H1 (cell line): ENCODE measurements around the gene TNIP1. TPM values are rescaled to one million over a fixed set of nuclear protein-coding genes. Genes with fewer than 3 reads are reported as not detected.

Experiments used
- CTCF ChIA-PET: fragments of 300-600 bp; sonication (Branson Sonifier 250); formaldehyde crosslinking; loops from one replicate; lab custom pipeline; 2021; ENCODE audit not compliant: partially characterized antibody; lab: Charles Lee
- POLR2A ChIA-PET: fragments of 300-600 bp; sonication (Branson Sonifier 250); formaldehyde crosslinking; loops from one replicate; lab custom pipeline; 2021; ENCODE audit warnings: inconsistent platforms; ENCODE audit not compliant: partially characterized antibody; lab: Charles Lee
- DNase-seq, 2 experiments: peaks; one replicate each; pipeline versions ENCODE4 v3.0.0 to v3.0.0-alpha.2; 2010 to 2022; ENCODE audit warnings: low spot score in 2 of 2, low read depth in 1 of 2, mixed read lengths in 1 of 2
- FAIRE-seq: peaks from 2 replicates; lab custom pipeline; 2011; peaks lifted over from hg19 to GRCh38; lab: Jason Lieb, UNC
- H2AFZ ChIP-seq: 2 replicates; pipeline ENCODE4 v1.8.1; 2012; ENCODE audit warnings: low read length, inconsistent platforms
- H2AK5ac ChIP-seq: 2 replicates; pipeline ENCODE4 v1.6.1; 2013; ENCODE audit warnings: low read depth, low read length
- H2BK120ac ChIP-seq: replicated peaks from 2 replicates; pipeline ENCODE3; 2013; ENCODE audit warnings: low read depth, low read length, inconsistent platforms
- H2BK12ac ChIP-seq: 2 replicates; pipeline ENCODE4 v1.6.1; 2013; ENCODE audit warnings: low read depth, low read length
- H2BK15ac ChIP-seq: 2 replicates; pipeline ENCODE4 v1.6.1; 2013; ENCODE audit warnings: low read length
- H2BK20ac ChIP-seq: 2 replicates; pipeline ENCODE4 v1.6.1; 2013; ENCODE audit warnings: low read length
- H2BK5ac ChIP-seq: 2 replicates; pipeline ENCODE4 v1.6.1; 2013; ENCODE audit warnings: low read depth, low read length
- H3K14ac ChIP-seq: 2 replicates; pipeline ENCODE4 v1.6.1; 2013; ENCODE audit warnings: inconsistent platforms; ENCODE audit not compliant: insufficient read length
- H3K18ac ChIP-seq: 2 replicates; pipeline ENCODE4 v1.6.1; 2013; ENCODE audit warnings: low read length; ENCODE audit errors: extremely low read depth
- H3K23ac ChIP-seq: 2 replicates; pipeline ENCODE4 v1.6.1; 2013; ENCODE audit warnings: inconsistent platforms; ENCODE audit not compliant: insufficient read length
- H3K23me2 ChIP-seq: 2 replicates; pipeline ENCODE4 v1.6.1; 2013; ENCODE audit warnings: low read depth, low read length
- H3K27ac ChIP-seq: 2 replicates; pipeline ENCODE4 v1.6.1; 2011; ENCODE audit warnings: low read depth, low read length, inconsistent platforms
- H3K27me3 ChIP-seq, 4 experiments: replicated peaks in 1 of 4; 1 replicate in 1 of 4; 2 replicates in 3 of 4; pipeline versions ENCODE4 v1.6.1 to v1.8.1; 2011 to 2013; ENCODE audit warnings: low read length in 3 of 4, mild to moderate bottlenecking in 3 of 4, inconsistent platforms in 2 of 4, mixed read lengths in 2 of 4, moderate library complexity in 1 of 4; ENCODE audit not compliant: control insufficient read depth in 3 of 4, insufficient read depth in 3 of 4; ENCODE audit errors: extremely low read depth in 1 of 4
- H3K36me3 ChIP-seq, 4 experiments: 2 replicates each; pipeline versions ENCODE4 v1.6.1 to v1.8.1; 2011 to 2013; ENCODE audit warnings: mild to moderate bottlenecking in 4 of 4, low read length in 3 of 4, moderate library complexity in 2 of 4, control low read depth in 1 of 4, inconsistent platforms in 1 of 4; ENCODE audit not compliant: insufficient read depth in 4 of 4, control insufficient read depth in 2 of 4
- H3K4ac ChIP-seq: replicated peaks from 2 replicates; pipeline ENCODE3; 2013; ENCODE audit warnings: low read length, low read depth, mixed read lengths, inconsistent platforms; ENCODE audit not compliant: insufficient read length
- H3K4me1 ChIP-seq, 4 experiments: replicated peaks in 1 of 4; 1 replicate in 1 of 4; 2 replicates in 3 of 4; pipeline versions ENCODE4 v1.6.1 to v1.8.1; 2011 to 2013; ENCODE audit warnings: low read length in 3 of 4, inconsistent platforms in 2 of 4, mixed read lengths in 1 of 4; ENCODE audit not compliant: insufficient read depth in 4 of 4, control insufficient read depth in 3 of 4
- H3K4me2 ChIP-seq, 2 experiments: 2 replicates each; pipeline versions ENCODE4 v1.6.1 to v1.8.1; 2011 to 2013; ENCODE audit warnings: low read depth in 2 of 2, low read length in 2 of 2, control low read depth in 1 of 2, inconsistent platforms in 1 of 2, mild to moderate bottlenecking in 1 of 2; ENCODE audit not compliant: insufficient read depth in 1 of 2
- H3K4me3 ChIP-seq, 4 experiments: fragments of 200-600, 300-600 bp in 1 of 4; sonication (generic), shearing (Covaris generic), sonication (Bioruptor Twin) in 1 of 4; 2 replicates each; pipeline versions ENCODE4 v1.5.1 to v1.8.1; 2011 to 2016; ENCODE audit warnings: low read length in 4 of 4, low read depth in 3 of 4, control low read depth in 2 of 4, inconsistent platforms in 2 of 4, mild to moderate bottlenecking in 2 of 4, mixed read lengths in 1 of 4, moderate library complexity in 1 of 4; ENCODE audit not compliant: insufficient read depth in 2 of 4; ENCODE audit errors: extremely low read depth in 1 of 4
- H3K56ac ChIP-seq: replicated peaks from 2 replicates; pipeline ENCODE3; 2013; ENCODE audit warnings: low read depth, mild to moderate bottlenecking, mixed read lengths, low read length, inconsistent platforms; ENCODE audit not compliant: insufficient read length
- H3K79me1 ChIP-seq: 2 replicates; pipeline ENCODE4 v1.6.1; 2013; ENCODE audit warnings: low read depth, low read length, control low read depth
- H3K79me2 ChIP-seq, 2 experiments: 2 replicates each; pipeline versions ENCODE4 v1.6.1 to v1.8.1; 2012 to 2013; ENCODE audit warnings: low read length in 2 of 2, mild to moderate bottlenecking in 2 of 2, inconsistent platforms in 1 of 2; ENCODE audit not compliant: insufficient read depth in 2 of 2, control insufficient read depth in 1 of 2
- H3K9ac ChIP-seq, 4 experiments: replicated peaks in 1 of 4; 1 replicate in 1 of 4; 2 replicates in 3 of 4; pipeline versions ENCODE4 v1.6.1 to v1.8.1; 2011 to 2013; ENCODE audit warnings: low read depth in 3 of 4, low read length in 3 of 4, control low read depth in 2 of 4, mild to moderate bottlenecking in 2 of 4, moderate library complexity in 2 of 4, inconsistent platforms in 1 of 4; ENCODE audit errors: extremely low read depth in 1 of 4
- H3K9me3 ChIP-seq, 2 experiments: 2 replicates each; pipeline versions ENCODE4 v1.6.1 to v1.8.1; 2012 to 2013; ENCODE audit warnings: mild to moderate bottlenecking in 2 of 2, moderate library complexity in 2 of 2, control low read depth in 1 of 2, inconsistent platforms in 1 of 2, low read depth in 1 of 2, low read length in 1 of 2, mixed read lengths in 1 of 2; ENCODE audit not compliant: insufficient read depth in 2 of 2
- H4K20me1 ChIP-seq, 2 experiments: replicated peaks in 1 of 2; 2 replicates each; pipeline versions ENCODE3 to v1.8.1; 2011 to 2013; ENCODE audit warnings: inconsistent platforms in 2 of 2, low read length in 2 of 2, mild to moderate bottlenecking in 1 of 2; ENCODE audit not compliant: insufficient read depth in 2 of 2, control insufficient read depth in 1 of 2
- H4K5ac ChIP-seq: 2 replicates; pipeline ENCODE4 v1.6.1; 2013; ENCODE audit warnings: low read length, low read depth, mixed read lengths, inconsistent platforms; ENCODE audit not compliant: insufficient read length
- H4K8ac ChIP-seq: 2 replicates; pipeline ENCODE4 v1.8.0; 2013; ENCODE audit warnings: mild to moderate bottlenecking, moderate library complexity, low read length, inconsistent platforms; ENCODE audit not compliant: insufficient read depth; ENCODE audit errors: extremely low read depth
- H4K91ac ChIP-seq: replicated peaks from 2 replicates; pipeline ENCODE3; 2013; ENCODE audit warnings: low read length, mixed read lengths, inconsistent platforms; ENCODE audit not compliant: insufficient read length
- ASH2L ChIP-seq: fragments of 200-600, 300-600 bp; sonication (generic); IDR thresholded peaks from one replicate; pipeline ENCODE4 v1.7.1; 2017; ENCODE audit warnings: low read length
- ATF2 ChIP-seq: IDR thresholded peaks from 2 replicates; pipeline ENCODE4 v1.6.1; 2012; ENCODE audit warnings: low read length, inconsistent platforms
- CBX8 ChIP-seq: fragments of 300-800, 300-1000 bp; sonication (generic); IDR thresholded peaks from 2 replicates; pipeline ENCODE4 v1.7.1; 2016; ENCODE audit warnings: low read depth, low read length, borderline replicate concordance
- CEBPB ChIP-seq: IDR thresholded peaks from 2 replicates; pipeline ENCODE4 v1.6.1; 2012; ENCODE audit warnings: low read depth, low read length
- CREB1 ChIP-seq: IDR thresholded peaks from 2 replicates; pipeline ENCODE4 v1.6.1; 2012; ENCODE audit warnings: inconsistent platforms
- KDM4A ChIP-seq: IDR thresholded peaks from one replicate; pipeline ENCODE4 v1.7.1; 2012; ENCODE audit warnings: low read depth, mild to moderate bottlenecking, moderate library complexity, low read length, inconsistent platforms; ENCODE audit not compliant: severe bottlenecking
- PHF8 ChIP-seq: fragments of 200-600 bp; sonication (generic); conservative IDR thresholded peaks from 2 replicates; pipeline ENCODE4 v1.7.1; 2012; ENCODE audit warnings: low read depth, mild to moderate bottlenecking, inconsistent platforms, low read length, moderate library complexity
- POU5F1 ChIP-seq: IDR thresholded peaks from 2 replicates; pipeline ENCODE4 v1.6.1; 2011; ENCODE audit warnings: low read depth, mild to moderate bottlenecking, low read length, moderate library complexity
- RBBP5 ChIP-seq: IDR thresholded peaks from 2 replicates; pipeline ENCODE4 v1.7.1; 2012; ENCODE audit warnings: low read depth, mild to moderate bottlenecking, inconsistent platforms, low read length, moderate library complexity, borderline replicate concordance
- SP1 ChIP-seq: IDR thresholded peaks from 2 replicates; pipeline ENCODE4 v1.6.1; 2011; ENCODE audit warnings: low read depth, low read length
- WGBS, 2 experiments: shearing (Covaris generic) in 1 of 2; methylation state at CpG; one replicate each; pipeline versions ENCODE4 v1.1.6 to v1.1.7; 2013 to 2015; ENCODE audit warnings: low lambda C conversion rate in 2 of 2, mixed read lengths in 2 of 2, inconsistent platforms in 1 of 2, low coverage in 1 of 2, missing lambda C conversion rate in 1 of 2; ENCODE audit not compliant: insufficient replicate concordance in 2 of 2, insufficient coverage in 1 of 2, insufficient read length in 1 of 2; ENCODE audit errors: extremely low coverage in 1 of 2, missing lambda C conversion rate in 1 of 2; 5-methylcytosine and 5-hydroxymethylcytosine counted together
- polyA plus RNA-seq, 7 experiments: library from polyadenylated mRNA; depleted of rRNA in 3 of 7; stranded (reverse) in 5 of 7; unstranded in 2 of 7; fragments of >200 nt in 5 of 7; fragments of 200-250 nt in 2 of 7; gene quantifications; 1 replicate in 5 of 7; 2 replicates in 1 of 7; 4 replicates in 1 of 7; pipeline versions ENCODE4 v1.2.1 to v1.2.3, GENCODE V29; 2011 to 2013; ENCODE audit warnings: missing spikeins in 2 of 7, mixed read lengths in 2 of 7
- total RNA-seq: library from RNA; stranded (reverse); fragmentation: NEBNext Ultra II Directional; extraction: Animal tissue kit (Norgen Biotek cat#: 25700); gene quantifications from 2 replicates; pipeline ENCODE4 v1.2.1, GENCODE V29; 2021

TNIP1 gene
- total and polyA plus RNA-seq, 2 of the 8 experiments (the other 6 are each of a cell fraction or from before 2014, with no cell fraction given), result 14.2 to 31.9 TPM

GRCh38 chr5:151077419-151077818 lies 3.4 kb downstream of the TNIP1 start:
- peaks cover 0 to 6% (median 2%) of the 10 kb centered on the region in 4 experiments; a peak in 5 of 7 replicates for H3K4me1 ChIP-seq
- no peak overlapping the region for H3K4ac ChIP-seq
- H3K9me3 ChIP-seq, result no peaks in the 10 kb centered on the region
- no peak for DNase-seq
- H3K9ac ChIP-seq, result no peak overlapping the region
- H3K56ac ChIP-seq, result no peak overlapping the region
- H2BK12ac ChIP-seq, result no peak overlapping the region
- no peak for FAIRE-seq
- H3K79me1 ChIP-seq, result peaks cover 5% of the 10 kb centered on the region; the same call in 1 of the 2 replicates
- H3K27ac ChIP-seq, result no peak overlapping the region
- no peaks in the 10 kb centered on the region for H3K36me3 ChIP-seq
- H3K23me2 ChIP-seq, result peaks cover 3% of the 10 kb centered on the region
- H2BK20ac ChIP-seq, result no peak overlapping the region
- H3K4me3 ChIP-seq, result no peak overlapping the region
- WGBS, 2 experiments, result 96% methylated on average over 9 of the region's 9 CpGs; no CpG with 5 or more reads in 1 of the 2 experiments
- no peak overlapping the region for H2AFZ ChIP-seq
- H3K79me2 ChIP-seq, result peaks cover 3 to 37% of the 10 kb centered on the region in 2 experiments; a peak in 3 of 4 replicates
- H4K8ac ChIP-seq, result no peak overlapping the region
- H4K20me1 ChIP-seq, result no peaks in the 10 kb centered on the region
- H4K5ac ChIP-seq, result no peak overlapping the region
- H3K4me2 ChIP-seq, result no peak overlapping the region
- H2AK5ac ChIP-seq, result no peak overlapping the region
- H2BK5ac ChIP-seq, result no peak overlapping the region
- H4K91ac ChIP-seq, result no peak overlapping the region
- H3K14ac ChIP-seq, result no peak overlapping the region
- ChIA-PET POLR2A (no interaction called here), CTCF (interaction anchor here (0.7 to 28.6 kb wide), 2 partner anchors 24 to 446 kb away, joined by 3 to 442 read pairs; no protein-coding TSS in a partner anchor)
- H3K18ac ChIP-seq, result no peak overlapping the region
- H2BK15ac ChIP-seq, result no peak overlapping the region
- no peak overlapping the region for H3K23ac ChIP-seq
- H3K27me3 ChIP-seq, result no peaks in the 10 kb centered on the region
- no peak overlapping the region for H2BK120ac ChIP-seq
- TF ChIP-seq POU5F1 (no peak), CREB1 (no peak), CEBPB (no peak), ASH2L (no peak), SP1 (no peak), CBX8 (no peak), ATF2 (no peak), PHF8 (no peak), KDM4A (no peak), RBBP5 (no peak)
